ENCODE data around the gene DYSF.

DYSF gene

GRCh38 chr2:71667256-71668182 is 214.2 kb downstream of the DYSF start:
- no peak overlapping the region for H3K4me3 ChIP-seq (ENCODE audit: low read length)
- DNase-seq (ENCODE audit: low read depth): no peak
- no peak for TF ChIP-seq CTCF (conservative IDR thresholded peaks at IDR 0.05; ENCODE audit: low read length)

- no peak overlapping the region for H3K4me3 ChIP-seq (ENCODE audit: low read length)
- DNase-seq (ENCODE audit: low read depth): no peak
- no peak for TF ChIP-seq CTCF (conservative IDR thresholded peaks at IDR 0.05; ENCODE audit: low read length)
These were observed 215.1 kb downstream of the DYSF start for GRCh38 chr2:71668326-71669057.

- no peak for DNase-seq (ENCODE audit: low read depth)
- TF ChIP-seq CTCF (conservative IDR thresholded peaks at IDR 0.05; ENCODE audit: low read length): no peak
- no peak overlapping the region for H3K4me3 ChIP-seq (ENCODE audit: low read length)
These were observed 215.7 kb downstream of the DYSF start for GRCh38 chr2:71669058-71669456.

- H3K4me3 ChIP-seq (ENCODE audit: low read length): no peak overlapping the region
- no peak for TF ChIP-seq CTCF (conservative IDR thresholded peaks at IDR 0.05; ENCODE audit: low read length)
These were observed 216.5 kb downstream of the DYSF start for GRCh38 chr2:71669628-71670429.

GRCh38 chr2:71670430-71670795 is 217.1 kb downstream of the DYSF start:
- no peak for DNase-seq (ENCODE audit: low read depth)
- no peak for TF ChIP-seq CTCF (conservative IDR thresholded peaks at IDR 0.05; ENCODE audit: low read length)
- no peak overlapping the region for H3K4me3 ChIP-seq (ENCODE audit: low read length)

More at GRCh38 chr2:71669628-71670429, 216.5 kb downstream of the DYSF start:
- DNase-seq (ENCODE audit: low read depth): no peak

- no peak for DNase-seq (ENCODE audit: low read depth)
- no peak for TF ChIP-seq CTCF (conservative IDR thresholded peaks at IDR 0.05; ENCODE audit: low read length)
- no peak overlapping the region for H3K4me3 ChIP-seq (ENCODE audit: low read length)
These were observed 218.0 kb downstream of the DYSF start for GRCh38 chr2:71671203-71671854.
